SH-SY5Y (cell line): Measurements from ENCODE around the gene RTN4IP1.

Source experiments
- GATA2 ChIP-seq: IDR thresholded peaks from 2 replicates; pipeline ENCODE4 v1.6.1; 2011; ENCODE audit warnings: mild to moderate bottlenecking, low read depth, low read length
- GATA3 ChIP-seq: IDR thresholded peaks from 2 replicates; pipeline ENCODE4 v1.6.1; 2011; ENCODE audit warnings: low read depth, mild to moderate bottlenecking, low read length, moderate library complexity

The RTN4IP1 gene

GRCh38 chr6:106547601-106548453 is 81.5 kb downstream of the RTN4IP1 start:
- no peak for TF ChIP-seq GATA3
- TF ChIP-seq GATA2, result no peak

- no peak for TF ChIP-seq GATA2
- no peak for TF ChIP-seq GATA3
Observed at GRCh38 chr6:106546691-106547414, 82.4 kb downstream of the RTN4IP1 start.

- no peak for TF ChIP-seq GATA3
- no peak for TF ChIP-seq GATA2
Observed at GRCh38 chr6:106546261-106546690, 83.0 kb downstream of the RTN4IP1 start.

- TF ChIP-seq GATA2, result no peak
- no peak for TF ChIP-seq GATA3
Observed at GRCh38 chr6:106540907-106541306, 88.4 kb downstream of the RTN4IP1 start.

GRCh38 chr6:106540432-106540831 is 88.9 kb downstream of the RTN4IP1 start:
- no peak for TF ChIP-seq GATA3
- no peak for TF ChIP-seq GATA2

GRCh38 chr6:106539936-106540335 is 89.4 kb downstream of the RTN4IP1 start:
- TF ChIP-seq GATA3 (no peak), GATA2 (no peak)

- TF ChIP-seq GATA3, result no peak
- no peak for TF ChIP-seq GATA2
Observed at GRCh38 chr6:106538145-106538544, 91.2 kb downstream of the RTN4IP1 start.

GRCh38 chr6:106537662-106538061 is 91.6 kb downstream of the RTN4IP1 start:
- TF ChIP-seq GATA2 (no peak), GATA3 (no peak)

GRCh38 chr6:106536851-106537250 is 92.4 kb downstream of the RTN4IP1 start:
- TF ChIP-seq GATA3 (no peak), GATA2 (no peak)

GRCh38 chr6:106536357-106536756 is 92.9 kb downstream of the RTN4IP1 start:
- TF ChIP-seq GATA3 (no peak), GATA2 (no peak)

GRCh38 chr6:106535012-106535411 is 94.3 kb downstream of the RTN4IP1 start:
- TF ChIP-seq GATA3 (no peak), GATA2 (no peak)

- TF ChIP-seq GATA2, result no peak
Observed at GRCh38 chr6:106534564-106534982, 94.7 kb downstream of the RTN4IP1 start.

- TF ChIP-seq GATA2 (no peak), GATA3 (no peak)
Observed at GRCh38 chr6:106534004-106534403, 95.3 kb downstream of the RTN4IP1 start.

GRCh38 chr6:106533054-106533453 is 96.2 kb downstream of the RTN4IP1 start:
- TF ChIP-seq GATA2, result no peak
- no peak for TF ChIP-seq GATA3

GRCh38 chr6:106530502-106530901 is 98.8 kb downstream of the RTN4IP1 start:
- TF ChIP-seq GATA2, result no peak
- no peak for TF ChIP-seq GATA3
